ENCODE results near the gene CDKN2A. TPM values are rescaled to one million over a fixed set of nuclear protein-coding genes. Genes with fewer than 3 reads are reported as not detected.

Gene CDKN2A
- total and polyA plus RNA-seq, 11 donors, result 0.40 to 1.7 (median 0.85) TPM; not detected in 4

- Histone ChIP-seq H3K27me3 (peaks cover 10 to 60% (median 26%) of the 10 kb centered on the region in 9 donors), H3K36me3 (no peaks in the 10 kb centered on the region), H3K9me3 (no peaks in the 10 kb centered on the region), H3K4me3 (no peak overlapping the region), H3K27ac (no peak overlapping the region), H3K4me1 (peaks cover 0 to 22% (median 7%) of the 10 kb centered on the region in 12 donors)
- 28 to 62% (median 47%) methylated on average over 23 to 25 of the region's 25 CpGs for WGBS, 4 donors
- intact Hi-C loops (cut with DNase I), result loop anchor here in 7 of 10 donors (5.0 to 10.0 kb wide), 7 partner anchors 38 to 668 kb away; partner anchors contain the start of genes KLHL9 (in 1 of the 7) and MTAP (in 1 of the 7)
- DNase-seq, result no peak
- ATAC-seq, result no peak
- no peak for TF ChIP-seq CTCF (IDR thresholded peaks at IDR 0.05)
- TF ChIP-seq POLR2A (IDR thresholded peaks at IDR 0.05), result no peak
Observed at GRCh38 chr9:22005021-22005701, 11.0 kb upstream of the CDKN2A start.

- 27 to 76% (median 70%) methylated on average over 1 of the region's 1 CpG for WGBS, 4 donors
- H3K27ac ChIP-seq, result no peak overlapping the region
- ATAC-seq (no peak), DNase-seq (no peak)
- no peaks in the 10 kb centered on the region for H3K9me3 ChIP-seq
- TF ChIP-seq CTCF (IDR thresholded peaks at IDR 0.05), result no peak
- no peak overlapping the region for H3K4me3 ChIP-seq
- peaks cover 0 to 9% (median 0%) of the 10 kb centered on the region in 12 donors for H3K4me1 ChIP-seq
- no peaks in the 10 kb centered on the region for H3K36me3 ChIP-seq
- peaks cover 4 to 58% (median 21%) of the 10 kb centered on the region in 9 donors for H3K27me3 ChIP-seq
- intact Hi-C loops (cut with DNase I), result loop anchor here in 5 of 10 donors (10.0 kb wide), 3 partner anchors 113 to 197 kb away; partner anchors contain the start of gene MTAP (in 1 of the 5)
Observed at GRCh38 chr9:22002038-22002437, 7.8 kb upstream of the CDKN2A start.

- Histone ChIP-seq H3K4me1 (peaks cover 0 to 27% (median 5%) of the 10 kb centered on the region in 12 donors), H3K9me3 (no peaks in the 10 kb centered on the region), H3K27me3 (peaks cover 0 to 30% (median 12%) of the 10 kb centered on the region in 9 donors), H3K4me3 (no peak overlapping the region), H3K36me3 (no peaks in the 10 kb centered on the region), H3K27ac (no peak overlapping the region)
- TF ChIP-seq CTCF (IDR thresholded peaks at IDR 0.05), result no peak
- TF ChIP-seq POLR2A (IDR thresholded peaks at IDR 0.05), result no peak
- ATAC-seq (no peak), DNase-seq (no peak)
- intact Hi-C loops (cut with DNase I), result loop anchor here in 2 of 10 donors (10.0 kb wide), 3 partner anchors 57 to 183 kb away; no protein-coding TSS in a partner anchor
- WGBS, 4 donors, result 68 to 92% (median 80%) methylated on average over 2 of the region's 2 CpGs
Observed at GRCh38 chr9:21998026-21998425, 3.8 kb upstream of the CDKN2A start.

GRCh38 chr9:21997480-21997879 lies 3.3 kb upstream of the CDKN2A start:
- intact Hi-C loops (cut with DNase I), result loop anchor here in 2 of 10 donors (10.0 kb wide), 3 partner anchors 57 to 183 kb away; no protein-coding TSS in a partner anchor
- Histone ChIP-seq H3K4me1 (peaks cover 0 to 27% (median 5%) of the 10 kb centered on the region in 12 donors), H3K9me3 (no peaks in the 10 kb centered on the region), H3K27me3 (peaks cover 0 to 29% (median 14%) of the 10 kb centered on the region in 9 donors), H3K4me3 (no peak overlapping the region), H3K36me3 (no peaks in the 10 kb centered on the region), H3K27ac (no peak overlapping the region)
- no peak for ATAC-seq
- whole genome bisulfite sequencing, 4 donors, result 65 to 96% (median 87%) methylated on average over 1 of the region's 1 CpG
- DNase-seq, result no peak
- TF ChIP-seq POLR2A (IDR thresholded peaks at IDR 0.05), result no peak
- TF ChIP-seq CTCF (IDR thresholded peaks at IDR 0.05), result no peak
